SK-N-SH (cell line): ENCODE measurements around the gene MARCHF3.

ENCODE experiments used
- EZH2phosphoT487 ChIP-seq: fragments of 200-600 bp; sonication (generic); IDR thresholded peaks from 2 replicates; pipeline ENCODE4 v1.6.1; 2017; ENCODE audit warnings: low read depth, mixed run types, mild to moderate bottlenecking, antibody characterized with exemption, moderate library complexity, borderline replicate concordance
- FOXM1 ChIP-seq: IDR thresholded peaks from 2 replicates; pipeline ENCODE4 v1.4.0; 2012; ENCODE audit warnings: low read depth, mild to moderate bottlenecking
- NRF1 ChIP-seq: IDR thresholded peaks from 2 replicates; pipeline ENCODE4 v1.6.1; 2012; ENCODE audit warnings: low read depth, mild to moderate bottlenecking, low read length
- TF ChIP-seq, protein P1 (sequence below): IDR thresholded peaks from 2 replicates; pipeline ENCODE4 v1.6.1; 2012; ENCODE audit warnings: mild to moderate bottlenecking, low read depth, low read length, moderate library complexity

DNA sequence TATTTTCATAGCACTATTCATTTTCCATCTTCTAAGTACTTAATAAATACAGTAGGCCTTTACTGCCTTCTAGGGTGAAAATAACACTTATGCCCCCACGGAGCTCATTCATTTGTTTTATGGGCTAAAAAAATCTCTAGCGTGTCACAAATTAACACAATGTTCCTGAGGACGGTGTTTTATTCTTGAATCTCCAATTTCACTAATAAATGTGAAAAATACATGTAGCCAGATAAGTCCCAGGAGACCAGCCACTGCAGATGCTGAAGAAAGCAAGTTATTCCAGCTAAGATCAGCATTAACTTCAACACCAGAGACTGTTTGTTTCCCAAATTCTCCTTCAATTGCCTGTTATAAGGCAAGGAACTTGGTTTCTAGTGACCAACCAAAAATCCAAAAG lies 102.3 kb downstream of the MARCHF3 start:
- TF ChIP-seq NRF1 (no peak), FOXM1 (no peak), EZH2phosphoT487 (no peak)
- TF ChIP-seq, protein P1, sequence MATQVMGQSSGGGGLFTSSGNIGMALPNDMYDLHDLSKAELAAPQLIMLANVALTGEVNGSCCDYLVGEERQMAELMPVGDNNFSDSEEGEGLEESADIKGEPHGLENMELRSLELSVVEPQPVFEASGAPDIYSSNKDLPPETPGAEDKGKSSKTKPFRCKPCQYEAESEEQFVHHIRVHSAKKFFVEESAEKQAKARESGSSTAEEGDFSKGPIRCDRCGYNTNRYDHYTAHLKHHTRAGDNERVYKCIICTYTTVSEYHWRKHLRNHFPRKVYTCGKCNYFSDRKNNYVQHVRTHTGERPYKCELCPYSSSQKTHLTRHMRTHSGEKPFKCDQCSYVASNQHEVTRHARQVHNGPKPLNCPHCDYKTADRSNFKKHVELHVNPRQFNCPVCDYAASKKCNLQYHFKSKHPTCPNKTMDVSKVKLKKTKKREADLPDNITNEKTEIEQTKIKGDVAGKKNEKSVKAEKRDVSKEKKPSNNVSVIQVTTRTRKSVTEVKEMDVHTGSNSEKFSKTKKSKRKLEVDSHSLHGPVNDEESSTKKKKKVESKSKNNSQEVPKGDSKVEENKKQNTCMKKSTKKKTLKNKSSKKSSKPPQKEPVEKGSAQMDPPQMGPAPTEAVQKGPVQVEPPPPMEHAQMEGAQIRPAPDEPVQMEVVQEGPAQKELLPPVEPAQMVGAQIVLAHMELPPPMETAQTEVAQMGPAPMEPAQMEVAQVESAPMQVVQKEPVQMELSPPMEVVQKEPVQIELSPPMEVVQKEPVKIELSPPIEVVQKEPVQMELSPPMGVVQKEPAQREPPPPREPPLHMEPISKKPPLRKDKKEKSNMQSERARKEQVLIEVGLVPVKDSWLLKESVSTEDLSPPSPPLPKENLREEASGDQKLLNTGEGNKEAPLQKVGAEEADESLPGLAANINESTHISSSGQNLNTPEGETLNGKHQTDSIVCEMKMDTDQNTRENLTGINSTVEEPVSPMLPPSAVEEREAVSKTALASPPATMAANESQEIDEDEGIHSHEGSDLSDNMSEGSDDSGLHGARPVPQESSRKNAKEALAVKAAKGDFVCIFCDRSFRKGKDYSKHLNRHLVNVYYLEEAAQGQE: no peak
